Retina (tissue), 1 donor: ENCODE results near the gene LRRC19.
A peak's percentile ranks its signal among the peaks of the same experiment; 100 is the strongest.

Source experiments
- DNase-seq: peaks from one replicate; pipeline ENCODE4 v3.0.0-alpha.2; 2016

Gene LRRC19, protein sequence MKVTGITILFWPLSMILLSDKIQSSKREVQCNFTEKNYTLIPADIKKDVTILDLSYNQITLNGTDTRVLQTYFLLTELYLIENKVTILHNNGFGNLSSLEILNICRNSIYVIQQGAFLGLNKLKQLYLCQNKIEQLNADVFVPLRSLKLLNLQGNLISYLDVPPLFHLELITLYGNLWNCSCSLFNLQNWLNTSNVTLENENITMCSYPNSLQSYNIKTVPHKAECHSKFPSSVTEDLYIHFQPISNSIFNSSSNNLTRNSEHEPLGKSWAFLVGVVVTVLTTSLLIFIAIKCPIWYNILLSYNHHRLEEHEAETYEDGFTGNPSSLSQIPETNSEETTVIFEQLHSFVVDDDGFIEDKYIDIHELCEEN

DNA sequence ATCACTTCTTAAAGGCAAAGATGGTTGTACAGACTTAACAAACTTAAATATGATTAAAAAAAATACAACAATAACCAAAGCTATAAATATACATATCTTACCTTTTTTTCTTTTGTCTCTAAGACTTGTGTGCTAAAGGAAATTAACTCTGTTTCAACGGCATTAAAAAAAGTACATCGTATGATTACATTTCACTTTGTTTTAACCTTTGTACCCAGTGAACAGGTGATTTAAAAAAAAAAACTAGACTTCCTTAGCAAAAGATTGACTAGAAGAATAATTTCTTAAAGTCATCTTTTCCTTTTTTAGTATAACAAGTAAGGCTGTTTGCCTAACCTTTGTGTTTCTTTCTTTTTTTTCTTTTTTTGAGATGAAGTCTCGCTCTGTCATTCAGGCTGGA lies at the start of gene LRRC19:
LRRC19 (minus strand) TSS at position 182 of the 400 bp plus-strand sequence. CDS start 5,978 bp downstream, outside the sequence.
- DNase-seq = no peak

DNA sequence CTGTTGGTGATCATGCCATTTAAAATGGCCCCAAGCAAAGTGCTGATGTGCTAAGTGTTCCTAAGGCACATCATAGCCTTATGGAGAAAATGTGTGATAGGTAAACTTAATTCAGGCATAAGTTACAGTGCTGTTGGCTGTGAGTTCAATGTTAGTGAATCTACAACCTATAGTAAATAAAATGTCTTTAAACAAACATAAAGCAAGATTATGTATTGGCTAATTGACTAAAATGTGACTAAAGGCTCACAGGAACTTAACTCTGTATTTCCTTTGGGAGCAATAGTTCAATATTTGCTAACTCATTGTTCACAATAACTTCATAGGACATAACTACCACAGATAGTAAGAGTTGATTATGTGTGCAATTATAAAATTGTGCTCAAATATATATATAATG lies 49.4 kb upstream of the LRRC19 start:
- no peak for DNase-seq

DNA sequence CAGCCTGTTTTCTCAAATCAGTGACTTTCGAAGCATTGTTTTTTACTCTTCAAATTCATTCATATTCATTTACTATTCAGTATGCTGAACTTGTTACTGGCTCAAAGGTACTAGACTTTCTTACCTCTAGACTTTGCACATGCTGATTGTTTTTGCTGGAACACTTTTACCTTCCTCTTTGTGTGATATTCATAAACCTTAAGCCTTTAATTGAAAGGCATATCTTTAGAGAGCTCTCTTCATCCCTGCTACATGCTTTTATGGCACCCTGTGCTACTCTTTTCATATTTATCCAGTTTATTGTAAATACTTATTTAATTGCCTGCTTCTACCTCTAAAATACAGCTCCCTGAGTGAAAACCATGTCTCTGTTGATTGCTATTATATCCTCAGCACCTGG lies 48.7 kb upstream of the LRRC19 start:
- DNase-seq = no peak

DNA sequence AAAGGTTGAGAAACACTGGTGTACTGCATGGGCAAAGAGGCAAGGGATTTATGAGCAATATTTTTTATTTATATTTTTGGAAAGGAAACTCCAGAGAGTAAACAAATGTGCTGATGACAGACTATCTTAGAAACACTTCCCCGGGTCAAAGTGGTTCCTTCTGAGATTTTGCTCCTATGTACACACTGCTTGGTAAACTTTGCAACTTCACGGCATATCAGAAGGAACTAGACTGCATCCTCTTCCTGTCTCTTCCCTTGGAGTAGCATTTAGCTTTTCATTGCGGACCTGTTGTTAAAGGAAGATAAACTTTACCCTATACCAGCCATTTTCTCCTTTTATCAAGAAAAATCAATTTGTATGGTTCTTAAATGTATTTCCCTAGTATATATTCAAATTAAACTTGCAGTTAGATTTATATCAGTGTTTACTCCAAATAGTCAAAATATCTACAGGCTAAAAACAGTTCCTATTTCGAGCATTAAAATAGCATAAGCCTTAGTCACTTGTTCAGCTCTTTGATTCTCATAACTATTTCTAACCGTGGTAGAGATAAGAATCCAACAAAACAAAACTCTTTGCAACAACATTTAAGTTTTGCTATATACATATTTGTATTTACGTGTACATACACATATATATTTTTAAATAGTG lies 48.0 kb upstream of the LRRC19 start:
- no peak for DNase-seq

DNA sequence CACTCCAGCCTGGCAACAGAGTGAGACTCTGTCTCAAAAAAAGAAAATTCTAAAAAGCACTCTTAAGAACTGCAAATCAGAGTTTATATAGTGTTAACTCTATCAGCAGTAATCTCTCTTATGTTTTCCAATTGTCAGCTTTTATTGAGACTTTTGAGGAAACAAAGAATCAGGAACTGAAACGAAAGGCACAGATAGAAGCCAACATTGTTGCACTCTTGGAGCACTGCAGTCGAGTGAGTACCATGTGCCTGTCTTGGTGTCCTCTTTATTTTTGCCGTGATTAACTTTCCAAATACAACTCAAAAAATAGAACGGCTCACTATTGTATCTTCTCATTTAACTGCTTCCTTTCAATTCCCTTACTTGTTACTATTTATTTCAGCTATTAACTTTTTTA lies 41.7 kb upstream of the LRRC19 start:
- DNase-seq = no peak

DNA sequence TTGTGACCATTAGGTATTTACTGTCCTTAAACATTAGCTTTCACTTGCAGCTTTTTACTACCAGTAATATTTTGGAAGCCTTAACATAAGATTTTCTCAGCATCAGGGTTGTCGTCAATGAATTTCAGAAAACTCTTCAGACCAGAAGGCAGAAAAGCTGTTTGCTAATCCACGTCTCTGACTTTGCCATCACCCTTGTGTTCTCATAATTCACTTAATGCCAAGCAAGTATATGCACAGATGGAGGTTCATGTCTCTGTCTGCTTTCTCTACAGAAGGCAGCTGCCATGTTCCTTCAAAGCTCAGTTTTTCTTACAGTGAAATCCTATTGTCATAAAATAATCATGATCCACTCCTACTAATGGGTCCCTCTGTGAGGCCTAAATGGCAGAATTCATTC lies 37.7 kb upstream of the LRRC19 start:
- no peak for DNase-seq

- DNase-seq = no peak
Observed at GRCh38 chr9:27042476-27042875, 37.0 kb upstream of the LRRC19 start.

DNA sequence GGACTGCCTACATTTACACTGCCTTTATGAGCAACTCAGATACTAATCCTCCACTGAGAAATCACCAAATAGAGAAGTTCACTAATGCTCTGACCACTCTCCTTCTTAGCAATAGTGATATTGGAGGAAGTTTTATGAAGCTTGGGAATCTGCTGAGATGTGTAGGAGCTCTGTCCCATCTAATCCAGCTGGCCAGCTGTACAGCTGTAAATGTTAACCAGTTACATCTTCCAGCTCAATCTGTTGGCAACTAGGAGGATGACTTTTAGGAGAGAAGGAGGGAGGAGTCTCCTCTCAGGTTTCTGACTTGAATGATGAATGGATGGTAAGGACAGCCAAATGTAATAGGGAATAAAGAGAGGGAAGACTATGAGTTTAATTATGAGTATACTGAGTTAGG lies 36.3 kb upstream of the LRRC19 start:
- no peak for DNase-seq

- DNase-seq = no peak
Observed at GRCh38 chr9:27037499-27037898, 32.0 kb upstream of the LRRC19 start.

DNA sequence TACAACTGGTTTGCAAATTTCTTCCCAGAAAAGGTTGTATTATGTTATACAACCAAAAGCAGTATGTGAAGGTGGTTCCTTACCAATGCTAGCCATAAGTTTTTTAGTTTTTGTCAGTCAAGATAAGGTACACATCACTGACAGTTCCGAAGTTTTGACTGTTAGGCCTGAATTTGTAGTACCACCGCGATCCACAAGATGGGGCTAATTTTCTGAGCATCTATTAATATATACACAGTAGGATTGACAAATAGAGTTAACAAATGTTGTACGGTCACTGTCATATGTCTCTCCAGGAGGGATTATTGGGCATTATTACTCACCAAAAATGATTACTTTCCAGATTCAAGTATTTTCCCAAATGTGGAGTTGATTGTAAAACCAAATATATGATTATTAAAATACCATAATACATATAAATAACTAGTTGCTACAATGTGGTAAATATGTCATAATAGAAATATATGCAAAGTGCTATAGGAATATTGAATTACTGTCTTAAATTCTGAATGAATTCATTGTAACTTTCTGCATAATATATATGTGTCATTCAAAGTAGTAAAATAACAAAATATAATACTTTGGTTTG lies 28.4 kb upstream of the LRRC19 start:
- DNase-seq = peak; percentile 14

- no peak for DNase-seq
Observed at GRCh38 chr9:27029186-27029585, 23.7 kb upstream of the LRRC19 start.

DNA sequence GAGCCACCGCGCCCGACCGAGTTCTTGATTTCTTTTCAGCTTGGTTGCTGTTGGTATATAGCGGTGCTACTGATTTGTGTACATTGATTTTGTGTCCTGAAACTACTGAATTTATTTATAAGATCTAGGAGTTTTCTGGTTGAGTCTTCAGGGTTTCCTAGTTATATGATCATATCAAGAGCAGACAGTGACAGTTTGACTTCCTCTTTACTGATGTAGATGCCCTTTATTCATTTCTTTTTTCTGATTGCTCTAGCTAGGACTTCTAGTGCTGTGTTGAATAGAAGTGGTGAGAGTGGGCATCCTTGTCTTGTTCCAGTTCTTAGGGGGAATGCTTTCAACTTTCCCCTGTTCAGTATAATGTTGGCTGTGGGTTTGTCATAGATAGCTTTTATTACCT lies 17.4 kb upstream of the LRRC19 start:
- no peak for DNase-seq

GRCh38 chr9:27019589-27019988 lies 14.1 kb upstream of the LRRC19 start:
- DNase-seq = no peak

- DNase-seq = no peak
Observed at GRCh38 chr9:27003426-27004077, 1.9 kb downstream of the LRRC19 start.

DNA sequence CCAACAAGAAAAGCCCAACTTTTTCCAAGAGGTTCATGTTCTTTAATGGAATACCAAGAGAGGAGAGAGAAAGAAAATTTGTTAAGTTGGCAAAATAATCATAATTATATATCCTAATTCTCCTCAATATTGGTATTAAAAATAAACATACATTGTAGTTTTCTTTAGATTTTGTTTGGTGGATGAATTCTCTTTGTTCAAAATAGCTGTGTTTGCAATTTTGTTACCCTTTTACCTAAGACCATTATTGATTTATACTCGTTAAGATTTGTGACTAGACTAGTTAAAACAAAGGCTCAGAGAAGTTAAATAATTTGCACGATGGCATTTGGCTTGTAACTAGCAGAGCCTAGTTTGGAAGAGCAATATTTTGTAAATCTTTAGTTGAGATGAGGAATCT lies 9.7 kb downstream of the LRRC19 start:
- no peak for DNase-seq

DNA sequence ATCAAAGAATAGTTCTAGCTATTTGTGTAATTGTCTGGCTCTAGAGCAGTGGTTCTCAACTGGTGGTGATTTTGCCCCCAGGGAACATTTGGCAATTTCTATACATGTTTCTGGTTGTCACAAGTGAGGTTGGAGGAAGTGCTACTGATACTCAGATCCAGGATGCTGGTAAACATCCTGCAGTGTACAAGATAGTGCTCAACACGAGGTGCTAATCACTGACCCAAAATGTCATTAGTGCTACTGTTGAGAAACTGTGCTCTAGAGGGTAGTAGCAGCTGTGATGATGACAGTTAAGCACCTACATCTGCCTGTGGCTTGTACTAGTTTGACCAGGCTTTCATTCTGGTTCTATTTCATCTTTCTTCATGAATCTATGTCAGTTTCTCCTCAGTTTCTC lies 22.1 kb downstream of the LRRC19 start:
- DNase-seq = no peak

DNA sequence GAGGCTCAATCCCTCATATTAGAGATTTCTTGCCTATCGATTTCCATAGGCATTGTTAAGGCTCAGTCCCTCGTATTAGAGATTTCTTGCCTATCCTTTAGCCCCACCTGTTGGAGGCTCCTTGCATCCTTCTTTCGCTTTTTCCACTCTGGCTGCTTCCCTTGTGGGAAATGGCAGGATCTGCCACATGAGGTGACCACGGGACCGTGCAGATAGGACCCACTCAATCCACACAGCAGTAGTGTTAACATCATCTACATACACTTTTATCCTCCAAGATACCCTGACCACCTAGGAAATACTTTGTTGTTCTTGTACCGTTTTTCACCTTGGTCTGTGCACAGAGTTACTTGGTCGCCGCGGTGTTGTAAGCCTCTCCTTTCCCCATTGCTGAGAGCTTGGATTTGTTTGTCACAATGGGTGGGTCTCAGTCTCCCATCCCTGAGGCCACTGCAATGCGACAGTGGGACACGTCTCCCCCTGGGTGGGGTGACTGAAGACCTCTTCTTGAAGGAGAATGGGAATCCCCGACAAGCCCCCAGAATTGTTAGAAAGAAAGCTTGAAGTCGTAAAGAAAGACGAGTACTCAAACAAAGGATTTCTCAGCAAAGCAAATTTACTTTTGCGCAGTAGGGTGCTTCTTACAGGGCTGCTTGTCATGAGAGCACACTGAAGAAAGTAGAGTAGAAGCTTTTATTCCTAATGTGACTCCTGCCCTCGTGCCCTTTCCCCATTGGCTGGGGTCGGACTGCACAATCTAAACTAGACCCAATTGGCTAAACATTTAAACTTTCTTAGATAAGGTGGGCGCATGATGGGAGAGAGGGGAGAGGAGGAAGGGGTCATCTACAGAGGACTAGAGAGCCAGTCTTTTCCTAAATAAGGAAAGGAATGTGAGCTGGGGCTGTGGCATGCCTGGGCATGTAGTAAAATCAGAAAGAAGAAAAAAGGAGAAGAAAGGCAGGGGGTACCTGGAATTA lies 29.5 kb downstream of the LRRC19 start:
- no peak for DNase-seq

GRCh38 chr9:26974927-26975326 lies 30.5 kb downstream of the LRRC19 start:
- no peak for DNase-seq

DNA sequence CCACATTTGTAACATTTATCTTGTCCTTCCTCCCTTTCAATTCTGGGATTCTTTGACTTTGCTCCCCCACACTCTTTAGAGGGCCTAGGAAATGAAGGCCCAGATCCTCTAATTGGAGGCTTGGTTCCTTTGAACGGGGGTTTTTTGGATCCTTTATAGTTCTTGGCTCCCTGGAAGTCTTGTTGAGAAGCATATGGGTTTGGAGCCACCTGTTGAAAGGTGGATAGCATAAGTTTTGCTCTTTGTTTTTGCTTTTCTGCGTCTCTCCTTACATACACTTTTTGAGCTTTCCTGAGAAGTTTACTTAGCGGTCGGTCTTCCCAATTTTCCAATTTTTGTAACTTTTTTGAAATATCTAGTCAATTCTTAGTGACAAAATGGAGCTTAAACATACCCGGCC lies 31.5 kb downstream of the LRRC19 start:
- no peak for DNase-seq

GRCh38 chr9:26971721-26972120 lies 33.8 kb downstream of the LRRC19 start:
- no peak for DNase-seq

GRCh38 chr9:26956860-26957233 lies 48.6 kb downstream of the LRRC19 start:
- no peak for DNase-seq
